HG02759 (cell line): ENCODE measurements around the gene TMEM87B.
"Not testable (repeated sequence)": the region's sequence is repeated elsewhere in the genome, so short reads cannot be mapped to it uniquely, and the experiment has no call there.

Experiments used
- ATAC-seq: cut with Tn5 transposase; IDR thresholded peaks from one replicate; pipeline ENCODE4 v1.9.1; 2021; ENCODE audit warnings: mild to moderate bottlenecking, moderate library complexity; ENCODE audit not compliant: unreplicated experiment

The TMEM87B gene

GRCh38 chr2:112113354-112113753 lies 58.3 kb downstream of the TMEM87B start:
- not testable (repeated sequence) for ATAC-seq

- ATAC-seq: no peak
These were observed 63.1 kb downstream of the TMEM87B start for GRCh38 chr2:112118148-112118547.

GRCh38 chr2:112121682-112122254 lies 66.7 kb downstream of the TMEM87B start:
- ATAC-seq: no peak

- ATAC-seq: no peak
These were observed 74.0 kb downstream of the TMEM87B start for GRCh38 chr2:112129060-112129459.

GRCh38 chr2:112133344-112133743 lies 78.3 kb downstream of the TMEM87B start:
- no peak for ATAC-seq

GRCh38 chr2:112134120-112134519 lies 79.1 kb downstream of the TMEM87B start:
- ATAC-seq: no peak

- ATAC-seq: no peak
These were observed 81.0 kb downstream of the TMEM87B start for GRCh38 chr2:112136096-112136495.

- no peak for ATAC-seq
These were observed 82.6 kb downstream of the TMEM87B start for GRCh38 chr2:112137516-112138158.

- no peak for ATAC-seq
These were observed 83.3 kb downstream of the TMEM87B start, which contains the start of gene FBLN7 for GRCh38 chr2:112138159-112139032. TSS of gene FBLN7 (plus strand) at chr2:112138385. CDS start at chr2:112138656, 271 bp downstream.

GRCh38 chr2:112139033-112139614 lies 84.1 kb downstream of the TMEM87B start:
- ATAC-seq: not testable (repeated sequence)

- ATAC-seq: not testable (repeated sequence)
These were observed 84.7 kb downstream of the TMEM87B start for GRCh38 chr2:112139661-112140204.

GRCh38 chr2:112140205-112140802 lies 85.2 kb downstream of the TMEM87B start:
- no peak for ATAC-seq

- ATAC-seq: no peak
These were observed 86.0 kb downstream of the TMEM87B start for GRCh38 chr2:112140899-112141625.

- no peak for ATAC-seq
These were observed 86.5 kb downstream of the TMEM87B start for GRCh38 chr2:112141626-112142007.

GRCh38 chr2:112142525-112143078 lies 87.5 kb downstream of the TMEM87B start:
- no peak for ATAC-seq

GRCh38 chr2:112143150-112143549 lies 88.1 kb downstream of the TMEM87B start:
- no peak for ATAC-seq

- ATAC-seq: no peak
These were observed 89.9 kb downstream of the TMEM87B start for GRCh38 chr2:112144966-112145365.

- no peak for ATAC-seq
These were observed 92.5 kb downstream of the TMEM87B start for GRCh38 chr2:112147382-112148168.

- no peak for ATAC-seq
These were observed 93.4 kb downstream of the TMEM87B start for GRCh38 chr2:112148477-112148876.
